Astrocyte (in vitro differentiated cells and primary cell): Measurements from ENCODE around the gene SLC2A3. TPM values are rescaled to one million over a fixed set of nuclear protein-coding genes. Genes with fewer than 3 reads are reported as not detected.

ENCODE experiments used
- DNase-seq: peaks from one replicate; pipeline ENCODE4 v3.0.0-alpha.2; 2010; ENCODE audit warnings: low read depth
- FAIRE-seq: peaks from 2 replicates; lab custom pipeline; 2011; peaks lifted over from hg19 to GRCh38; lab: Jason Lieb, UNC
- H2AFZ ChIP-seq: 2 replicates; pipeline ENCODE4 v1.6.0; 2012; ENCODE audit warnings: low read depth, low read length, inconsistent platforms
- H3K27ac ChIP-seq: 2 replicates; pipeline ENCODE4 v1.5.1; 2011; ENCODE audit warnings: low read depth, low read length, inconsistent platforms
- H3K27me3 ChIP-seq: 2 replicates; pipeline ENCODE4 v1.6.0; 2011; ENCODE audit warnings: low read length, inconsistent platforms; ENCODE audit not compliant: insufficient read depth
- H3K36me3 ChIP-seq: 2 replicates; pipeline ENCODE4 v1.5.1; 2011; ENCODE audit warnings: low read length, inconsistent platforms; ENCODE audit not compliant: insufficient read depth
- H3K4me1 ChIP-seq: 2 replicates; pipeline ENCODE4 v1.5.1; 2011; ENCODE audit warnings: low read length, inconsistent platforms; ENCODE audit not compliant: insufficient read depth
- H3K4me2 ChIP-seq: 2 replicates; pipeline ENCODE4 v1.6.0; 2012; ENCODE audit warnings: low read length, inconsistent platforms
- H3K4me3 ChIP-seq: 2 replicates; pipeline ENCODE4 v1.5.1; 2011; ENCODE audit warnings: low read depth, mild to moderate bottlenecking, low read length, inconsistent platforms; ENCODE audit not compliant: insufficient read depth
- H3K79me2 ChIP-seq: 2 replicates; pipeline ENCODE4 v1.6.0; 2012; ENCODE audit warnings: mild to moderate bottlenecking, low read length, inconsistent platforms; ENCODE audit not compliant: insufficient read depth
- H3K9ac ChIP-seq: 2 replicates; pipeline ENCODE4 v1.6.0; 2012; ENCODE audit warnings: mild to moderate bottlenecking, low read length, inconsistent platforms
- H3K9me3 ChIP-seq: 2 replicates; pipeline ENCODE4 v1.5.1; 2012; ENCODE audit warnings: low read depth, mild to moderate bottlenecking, low read length, inconsistent platforms; ENCODE audit not compliant: insufficient read depth
- H4K20me1 ChIP-seq: 2 replicates; pipeline ENCODE4 v1.6.0; 2012; ENCODE audit warnings: low read length, inconsistent platforms; ENCODE audit not compliant: insufficient read depth
- H3K27ac Mint-ChIP-seq: one replicate; pipeline ENCODE4 v1.8.0; 2021; ENCODE audit warnings: mild to moderate bottlenecking, mixed read lengths; ENCODE audit not compliant: unreplicated experiment
- H3K27me3 Mint-ChIP-seq: one replicate; pipeline ENCODE4 v1.8.0; 2021; ENCODE audit warnings: low read depth, mixed read lengths; ENCODE audit not compliant: unreplicated experiment
- H3K36me3 Mint-ChIP-seq: one replicate; pipeline ENCODE4 v1.8.0; 2021; ENCODE audit warnings: low read depth, mixed read lengths; ENCODE audit not compliant: unreplicated experiment
- H3K4me1 Mint-ChIP-seq: one replicate; pipeline ENCODE4 v1.8.0; 2021; ENCODE audit warnings: low read depth, mixed read lengths; ENCODE audit not compliant: unreplicated experiment
- H3K4me3 Mint-ChIP-seq: one replicate; pipeline ENCODE4 v1.8.0; 2021; ENCODE audit warnings: mild to moderate bottlenecking, moderate library complexity, mixed read lengths; ENCODE audit not compliant: unreplicated experiment
- H3K9me3 Mint-ChIP-seq: one replicate; pipeline ENCODE4 v1.8.0; 2021; ENCODE audit warnings: mild to moderate bottlenecking, mixed read lengths; ENCODE audit not compliant: unreplicated experiment
- CTCF ChIP-seq: IDR thresholded peaks from 2 replicates; pipeline ENCODE4 v1.5.1; 2011; ENCODE audit warnings: low read depth, mild to moderate bottlenecking, inconsistent platforms, low read length, moderate library complexity; ENCODE audit not compliant: insufficient read depth
- EZH2 ChIP-seq: IDR thresholded peaks from 2 replicates; pipeline ENCODE4 v1.6.1; 2012; ENCODE audit warnings: mild to moderate bottlenecking, low read length, inconsistent platforms; ENCODE audit not compliant: insufficient read depth
- total RNA-seq: library from RNA; stranded (reverse); gene quantifications from 2 replicates; pipeline ENCODE4 v1.2.1, GENCODE V29; 2021

SLC2A3 gene
- total RNA-seq, 1 donor from 2014 or later = 389 TPM

GRCh38 chr12:7940906-7941305 is 4.9 kb upstream of the SLC2A3 start:
- no peak overlapping the region for H3K4me3 Mint-ChIP-seq
- no peak overlapping the region for H3K27ac Mint-ChIP-seq
- TF ChIP-seq EZH2 (no peak), CTCF (no peak)

DNA sequence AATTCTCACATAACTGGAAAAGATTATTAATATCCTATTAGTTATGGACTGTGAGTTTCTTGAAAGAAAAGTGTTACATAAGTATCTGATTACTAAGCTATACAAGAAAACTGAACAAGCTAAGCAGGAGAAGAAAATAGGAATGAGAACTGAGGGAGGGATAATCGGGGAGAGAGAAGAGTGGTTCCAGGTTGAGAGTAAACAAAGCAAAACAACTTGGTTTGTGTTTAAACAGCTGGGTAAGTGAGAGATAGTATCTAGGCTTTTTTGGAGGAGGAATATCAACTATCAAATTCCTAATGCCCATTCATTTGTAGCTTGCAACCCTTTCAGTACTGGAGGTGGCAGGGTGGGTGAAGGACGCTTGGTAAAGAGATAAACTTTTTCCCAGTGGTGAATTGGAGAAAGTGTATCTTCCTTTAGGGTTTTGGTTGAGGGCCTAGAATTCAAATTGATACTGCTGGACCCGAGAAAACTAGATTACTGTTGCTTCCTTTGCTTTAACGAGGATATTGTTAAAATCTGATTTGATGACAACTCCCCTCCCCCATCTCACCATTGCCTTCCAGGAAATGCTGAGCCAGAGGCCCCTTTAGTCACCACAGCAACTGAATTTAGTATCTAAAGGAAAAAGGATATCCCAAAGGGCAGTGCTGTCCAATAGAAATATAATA is 2.0 kb upstream of the SLC2A3 start:
- H3K4me2 ChIP-seq = peak overlapping the region; percentile 37
- H3K27me3 ChIP-seq = no peaks in the 10 kb centered on the region
- Mint-ChIP-seq H3K4me3 (no peak overlapping the region), H3K27ac (peak overlapping the region; percentile 5), H3K4me1 (peaks cover 7% of the 10 kb centered on the region), H3K9me3 (no peaks in the 10 kb centered on the region), H3K36me3 (no peaks in the 10 kb centered on the region), H3K27me3 (no peaks in the 10 kb centered on the region)
- no peak overlapping the region for H3K9ac ChIP-seq
- H3K79me2 ChIP-seq = peaks cover 29% of the 10 kb centered on the region
- no peak for TF ChIP-seq EZH2
- TF ChIP-seq CTCF = peak; percentile 67
- H4K20me1 ChIP-seq = peaks cover 22% of the 10 kb centered on the region
- peaks cover under 1% of the 10 kb centered on the region for H3K36me3 ChIP-seq
- no peak overlapping the region for H3K27ac ChIP-seq
- H3K9me3 ChIP-seq = no peaks in the 10 kb centered on the region
- no peak overlapping the region for H3K4me3 ChIP-seq
- peak overlapping the region; percentile 39 for H2AFZ ChIP-seq
- DNase-seq (peak; percentile 26), FAIRE-seq (no peak)
- peaks cover 11% of the 10 kb centered on the region for H3K4me1 ChIP-seq

More at GRCh38 chr12:7940906-7941305, 4.9 kb upstream of the SLC2A3 start:
- Mint-ChIP-seq H3K36me3 (no peaks in the 10 kb centered on the region), H3K4me1 (peaks cover 7% of the 10 kb centered on the region), H3K27me3 (no peaks in the 10 kb centered on the region), H3K9me3 (no peaks in the 10 kb centered on the region)
- DNase-seq (no peak), FAIRE-seq (no peak)
- Histone ChIP-seq H3K27ac (no peak overlapping the region), H2AFZ (no peak overlapping the region), H3K4me1 (peaks cover 8% of the 10 kb centered on the region), H3K36me3 (no peaks in the 10 kb centered on the region), H3K79me2 (peaks cover under 1% of the 10 kb centered on the region), H3K4me2 (no peak overlapping the region), H4K20me1 (no peaks in the 10 kb centered on the region), H3K9ac (no peak overlapping the region), H3K9me3 (no peaks in the 10 kb centered on the region), H3K27me3 (no peaks in the 10 kb centered on the region), H3K4me3 (no peak overlapping the region)

DNA sequence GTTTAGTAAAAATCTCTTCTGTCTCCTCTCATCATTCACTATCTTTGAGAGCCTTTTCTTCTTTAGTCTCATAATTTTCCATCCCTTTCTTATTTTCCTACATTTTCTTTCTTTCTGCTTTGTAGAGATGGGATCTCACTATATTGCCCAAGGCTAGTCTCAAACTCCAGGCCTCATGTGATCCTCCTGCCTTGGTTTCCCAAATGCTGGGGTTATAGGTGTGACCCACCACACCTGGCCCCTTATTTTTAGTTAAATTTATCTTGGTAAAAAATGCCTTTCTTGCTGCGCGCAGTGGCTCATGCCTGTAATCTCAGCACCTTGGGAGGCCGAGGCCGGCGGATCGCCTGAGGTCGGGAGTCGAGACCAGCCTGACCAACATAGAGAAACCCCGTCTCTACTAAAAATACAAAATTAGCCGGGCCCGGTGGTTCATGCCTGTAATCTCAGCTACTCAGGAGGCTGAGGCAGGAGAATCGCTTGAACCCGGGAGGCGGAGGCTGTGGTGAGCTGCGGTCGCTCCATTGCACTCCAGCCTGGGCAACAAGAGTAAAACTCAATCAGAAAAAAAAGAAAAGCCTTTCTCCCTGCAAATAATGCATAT is 996 bp downstream of the SLC2A3 start:
- peaks cover 40% of the 10 kb centered on the region for H4K20me1 ChIP-seq
- no peaks in the 10 kb centered on the region for H3K9me3 ChIP-seq
- Mint-ChIP-seq H3K4me3 (no peak overlapping the region), H3K36me3 (peaks cover 9% of the 10 kb centered on the region), H3K4me1 (peaks cover 7% of the 10 kb centered on the region), H3K27ac (no peak overlapping the region), H3K9me3 (no peaks in the 10 kb centered on the region), H3K27me3 (no peaks in the 10 kb centered on the region)
- H3K9ac ChIP-seq = peak overlapping the region; percentile 98
- peak overlapping the region; percentile 100 for H3K4me3 ChIP-seq
- FAIRE-seq (no peak), DNase-seq (no peak)
- TF ChIP-seq CTCF (no peak), EZH2 (no peak)
- peaks cover 46% of the 10 kb centered on the region for H3K79me2 ChIP-seq
- H2AFZ ChIP-seq = no peak overlapping the region
- H3K27me3 ChIP-seq = no peaks in the 10 kb centered on the region
- H3K36me3 ChIP-seq = peaks cover 25% of the 10 kb centered on the region
- peaks cover 11% of the 10 kb centered on the region for H3K4me1 ChIP-seq
- peak overlapping the region; percentile 88 for H3K27ac ChIP-seq
- peak overlapping the region; percentile 93 for H3K4me2 ChIP-seq
